GM21576 (cell line): ENCODE measurements around the gene SENP3.
A peak's percentile ranks its signal among the peaks of the same experiment; 100 is the strongest.

Experiments used
- ATAC-seq: cut with Tn5 transposase; IDR thresholded peaks from one replicate; pipeline ENCODE4 v1.9.1; 2021; ENCODE audit warnings: mild to moderate bottlenecking, moderate library complexity; ENCODE audit not compliant: unreplicated experiment

SENP3 gene

GRCh38 chr17:7555320-7555948, 6.3 kb upstream of the SENP3 start:
- no peak for ATAC-seq

- ATAC-seq, result no peak
These were observed 5.1 kb upstream of the SENP3 start for GRCh38 chr17:7556627-7557026.

- ATAC-seq, result no peak
These were observed 4.5 kb upstream of the SENP3 start for GRCh38 chr17:7557147-7557764.

GRCh38 chr17:7557775-7558543, 3.8 kb upstream of the SENP3 start:
- ATAC-seq, result no peak

- ATAC-seq, result no peak
These were observed 3.0 kb upstream of the SENP3 start, which contains the start of gene TNFSF13 for GRCh38 chr17:7558544-7559319. TNFSF13 (plus strand) TSS chr17:7558750; CDS start chr17:7559040, 290 bp downstream.

GRCh38 chr17:7559320-7560171, 2.2 kb upstream of the SENP3 start:
- ATAC-seq, result no peak

- no peak for ATAC-seq
These were observed 1.3 kb upstream of the SENP3 start for GRCh38 chr17:7560172-7561027.

- peak; percentile 46 for ATAC-seq
These were observed 617 bp upstream of the SENP3 start for GRCh38 chr17:7561028-7561575.

GRCh38 chr17:7562208-7562605, 488 bp downstream of the SENP3 start:
- peak; percentile 2 for ATAC-seq

- no peak for ATAC-seq
These were observed 1.6 kb downstream of the SENP3 start for GRCh38 chr17:7563115-7563869.

- no peak for ATAC-seq
These were observed 7.9 kb downstream of the SENP3 start for GRCh38 chr17:7569571-7569970.

- ATAC-seq, result no peak
These were observed 8.6 kb downstream of the SENP3 start for GRCh38 chr17:7570351-7570750.

GRCh38 chr17:7572338-7572587, 10.5 kb downstream of the SENP3 start:
- no peak for ATAC-seq

GRCh38 chr17:7572588-7573323, 11.0 kb downstream of the SENP3 start:
- ATAC-seq, result peak; percentile 88

GRCh38 chr17:7573324-7574080, 11.8 kb downstream of the SENP3 start:
- peak; percentile 23 for ATAC-seq

GRCh38 chr17:7574176-7574953, 12.6 kb downstream of the SENP3 start:
- no peak for ATAC-seq
